GM18907 (cell line): ENCODE measurements around the gene FAM167B.

Experiments used
- ATAC-seq: cut with Tn5 transposase; IDR thresholded peaks from one replicate; pipeline ENCODE4 v1.9.1; 2021; ENCODE audit warnings: mild to moderate bottlenecking, moderate library complexity; ENCODE audit not compliant: unreplicated experiment

The FAM167B gene

DNA sequence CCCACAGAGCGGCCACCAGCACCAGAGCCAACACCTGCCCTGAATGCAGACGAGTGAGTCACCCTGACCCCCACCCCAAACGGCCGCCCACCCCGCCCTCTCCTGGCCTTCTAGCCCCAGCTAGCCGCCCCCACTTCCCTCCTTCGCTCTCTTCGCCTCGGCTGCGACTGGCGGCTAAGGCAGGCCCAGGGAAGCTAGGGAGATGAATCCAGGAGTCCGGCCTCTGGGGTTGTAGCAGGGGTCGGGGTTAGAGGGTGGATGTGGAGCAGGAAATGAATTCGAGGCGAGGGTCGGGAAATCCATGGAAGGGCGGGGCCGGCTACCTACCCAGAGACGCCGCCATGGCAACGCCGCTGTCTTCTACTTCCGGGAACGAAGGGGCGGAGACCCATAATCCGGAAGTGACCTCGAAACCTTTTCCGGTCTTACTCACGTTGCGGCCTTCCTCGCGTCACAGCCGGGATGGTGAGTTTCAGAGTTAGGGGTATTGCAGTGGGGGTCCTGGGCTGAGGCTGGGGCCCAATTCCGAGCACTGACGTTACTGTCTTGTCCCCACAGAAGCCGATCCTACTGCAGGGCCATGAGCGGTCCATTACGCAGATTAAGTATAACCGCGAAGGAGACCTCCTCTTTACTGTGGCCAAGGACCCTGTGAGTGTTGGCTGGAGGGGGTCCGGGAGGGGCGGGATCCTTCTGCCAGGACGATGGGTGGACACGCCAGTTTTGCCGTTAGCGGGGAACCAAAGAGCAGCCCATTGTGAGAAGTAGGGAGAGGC, 24.9 kb upstream of the FAM167B start, which contains the start of the genes EIF3I and TMEM234:
EIF3I (plus strand) TSS at position 428 of the 776 bp plus-strand sequence; CDS start at position 463, 35 bp downstream.
TMEM234 (minus strand) TSS at position 374 of the 776 bp plus-strand sequence; CDS start at position 343, 31 bp downstream.
- peak; percentile 90 for ATAC-seq

GRCh38 chr1:32223683-32224082, 23.3 kb upstream of the FAM167B start:
- no peak for ATAC-seq

DNA sequence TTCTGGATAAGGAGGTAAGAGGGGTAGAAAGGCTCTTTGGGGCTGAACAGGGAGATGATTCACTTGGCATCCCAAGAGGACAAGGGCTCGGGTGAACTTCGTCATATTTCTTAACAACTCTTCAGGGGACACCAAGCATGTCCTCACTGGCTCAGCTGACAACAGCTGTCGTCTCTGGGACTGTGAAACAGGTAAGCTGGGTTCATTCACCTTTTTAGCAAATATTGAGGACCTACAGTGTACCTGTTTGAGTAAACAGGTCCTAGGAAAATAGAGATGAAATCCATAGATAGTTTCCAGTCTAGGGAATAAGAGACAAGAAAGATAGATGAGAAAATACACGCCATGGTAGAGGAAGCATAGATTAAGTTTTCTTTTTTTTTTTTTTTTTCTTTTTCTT, 22.7 kb upstream of the FAM167B start:
- ATAC-seq = no peak

DNA sequence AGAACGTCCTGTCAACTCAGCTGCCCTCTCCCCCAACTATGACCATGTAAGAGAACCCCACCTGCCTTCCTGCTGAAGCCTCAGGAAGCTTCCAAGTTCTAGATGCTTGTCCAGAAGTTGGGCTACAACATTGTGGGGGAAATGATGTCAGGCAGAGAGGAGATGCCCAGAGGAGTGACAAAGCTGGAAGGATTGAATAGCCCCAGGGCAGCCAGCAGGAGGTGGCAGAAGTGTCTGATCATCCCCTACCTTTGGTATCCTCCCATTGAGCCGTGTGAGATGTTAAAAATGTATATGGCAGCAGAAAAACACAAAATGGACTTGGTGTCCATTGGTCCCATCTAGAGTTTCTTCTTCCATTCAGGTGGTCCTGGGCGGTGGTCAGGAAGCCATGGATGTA, 18.3 kb upstream of the FAM167B start:
- no peak for ATAC-seq

- no peak for ATAC-seq
Observed at GRCh38 chr1:32231843-32232432, 15.1 kb upstream of the FAM167B start.

DNA sequence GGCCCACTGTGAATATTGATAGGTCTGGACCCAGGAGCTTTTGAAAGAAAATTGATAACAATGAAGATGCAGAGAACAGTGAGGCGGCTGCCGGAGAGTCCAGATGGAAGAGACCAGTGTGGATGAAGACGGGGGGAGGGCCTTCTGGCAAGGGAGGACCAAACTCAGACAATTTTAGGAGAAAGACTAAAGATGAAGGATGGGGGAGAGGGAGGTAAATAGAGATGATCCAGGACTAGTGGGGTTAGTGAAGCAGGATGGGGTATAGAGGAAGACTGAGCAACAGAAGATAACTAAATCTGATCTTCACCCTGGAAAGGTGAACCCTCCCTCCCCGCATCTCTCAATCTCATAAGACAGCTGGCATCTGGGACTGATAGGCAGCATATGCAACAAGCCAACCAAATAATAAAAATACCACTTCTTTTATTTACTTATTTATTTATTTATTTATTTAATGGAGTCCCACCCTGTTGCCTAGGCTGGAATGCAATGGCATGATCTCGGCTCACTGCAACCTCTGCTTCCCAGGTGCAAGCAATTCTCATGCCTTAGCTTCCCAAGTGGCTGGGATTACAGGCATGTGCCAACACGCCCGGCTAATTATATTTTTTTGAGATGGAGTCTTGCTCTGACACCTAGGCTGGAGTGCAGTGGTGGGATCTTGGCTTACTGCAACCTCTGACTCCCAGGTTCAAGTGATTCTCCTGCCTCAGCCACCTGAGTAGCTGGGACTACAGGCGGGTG, 14.3 kb upstream of the FAM167B start:
- ATAC-seq = no peak

- no peak for ATAC-seq
Observed at GRCh38 chr1:32234792-32235191, 12.2 kb upstream of the FAM167B start.

DNA sequence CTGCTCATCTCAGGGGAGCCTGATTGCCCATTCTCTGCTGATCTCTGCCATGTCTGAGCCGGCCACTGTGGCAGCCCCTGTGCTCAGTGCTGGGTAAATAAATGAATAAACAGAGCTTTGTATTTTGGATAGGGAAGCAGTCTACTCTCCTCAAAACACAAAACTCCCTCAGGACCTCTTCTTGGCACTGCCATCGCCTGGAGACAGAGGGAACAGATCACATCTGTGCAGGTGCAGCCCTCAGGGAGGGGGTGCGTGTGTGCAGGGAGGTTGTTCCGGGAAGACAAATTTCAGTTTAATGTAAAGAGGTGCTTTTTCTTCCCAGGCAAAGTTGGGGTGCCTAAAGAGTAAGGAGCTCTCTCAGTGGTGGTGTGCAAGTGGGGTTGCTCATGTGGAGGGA, 7.7 kb upstream of the FAM167B start:
- ATAC-seq = no peak

- ATAC-seq = no peak
Observed at GRCh38 chr1:32239790-32240139, 7.3 kb upstream of the FAM167B start.

GRCh38 chr1:32240140-32240951, 6.7 kb upstream of the FAM167B start:
- no peak for ATAC-seq

- no peak for ATAC-seq
Observed at GRCh38 chr1:32241001-32241763, 5.8 kb upstream of the FAM167B start.

DNA sequence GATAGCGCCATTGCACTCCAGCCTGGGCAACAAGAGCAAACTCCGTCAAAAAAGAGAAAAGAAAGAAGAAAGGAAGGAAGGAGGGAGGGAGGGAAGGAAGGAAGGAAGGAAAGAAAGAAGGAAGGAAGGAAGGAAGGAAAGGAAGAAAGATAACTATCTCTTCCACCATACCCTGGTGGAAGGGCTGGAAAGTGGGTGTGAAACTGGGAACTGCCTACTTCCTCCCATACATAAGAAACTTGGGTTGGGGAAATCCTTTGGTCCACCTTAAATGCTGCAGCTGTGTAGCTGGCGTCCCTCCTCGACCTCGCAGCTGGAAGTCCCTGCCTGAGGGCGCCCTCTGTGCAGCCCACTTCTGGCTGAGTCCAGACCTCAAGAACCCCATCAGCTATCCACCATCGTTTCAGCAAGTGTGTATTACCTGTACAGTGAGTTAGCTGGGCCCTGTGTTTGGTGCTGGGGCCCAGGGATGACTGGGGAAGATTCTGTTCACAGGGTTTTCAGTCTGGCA, 4.6 kb upstream of the FAM167B start:
- no peak for ATAC-seq

DNA sequence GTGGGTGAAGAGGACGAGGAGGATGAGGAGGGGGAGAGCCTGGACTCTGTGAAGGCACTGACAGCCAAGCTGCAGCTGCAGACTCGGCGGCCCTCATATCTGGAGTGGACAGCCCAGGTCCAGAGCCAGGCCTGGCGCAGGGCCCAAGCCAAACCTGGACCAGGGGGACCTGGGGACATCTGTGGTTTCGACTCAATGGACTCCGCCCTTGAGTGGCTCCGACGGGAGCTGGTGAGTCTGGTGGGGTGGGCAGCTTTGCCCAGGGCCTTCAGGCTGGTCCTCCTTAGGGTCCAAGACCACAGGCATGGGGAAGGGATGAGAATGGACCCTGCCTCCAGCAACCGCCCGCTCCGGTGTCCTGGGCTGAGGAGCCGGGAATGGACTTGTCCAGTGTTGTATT, 430 bp downstream of the FAM167B start:
- ATAC-seq = no peak

GRCh38 chr1:32247983-32248889, 1.2 kb downstream of the FAM167B start:
- no peak for ATAC-seq

GRCh38 chr1:32249831-32250525, 3.0 kb downstream of the FAM167B start:
- peak; percentile 52 for ATAC-seq

DNA sequence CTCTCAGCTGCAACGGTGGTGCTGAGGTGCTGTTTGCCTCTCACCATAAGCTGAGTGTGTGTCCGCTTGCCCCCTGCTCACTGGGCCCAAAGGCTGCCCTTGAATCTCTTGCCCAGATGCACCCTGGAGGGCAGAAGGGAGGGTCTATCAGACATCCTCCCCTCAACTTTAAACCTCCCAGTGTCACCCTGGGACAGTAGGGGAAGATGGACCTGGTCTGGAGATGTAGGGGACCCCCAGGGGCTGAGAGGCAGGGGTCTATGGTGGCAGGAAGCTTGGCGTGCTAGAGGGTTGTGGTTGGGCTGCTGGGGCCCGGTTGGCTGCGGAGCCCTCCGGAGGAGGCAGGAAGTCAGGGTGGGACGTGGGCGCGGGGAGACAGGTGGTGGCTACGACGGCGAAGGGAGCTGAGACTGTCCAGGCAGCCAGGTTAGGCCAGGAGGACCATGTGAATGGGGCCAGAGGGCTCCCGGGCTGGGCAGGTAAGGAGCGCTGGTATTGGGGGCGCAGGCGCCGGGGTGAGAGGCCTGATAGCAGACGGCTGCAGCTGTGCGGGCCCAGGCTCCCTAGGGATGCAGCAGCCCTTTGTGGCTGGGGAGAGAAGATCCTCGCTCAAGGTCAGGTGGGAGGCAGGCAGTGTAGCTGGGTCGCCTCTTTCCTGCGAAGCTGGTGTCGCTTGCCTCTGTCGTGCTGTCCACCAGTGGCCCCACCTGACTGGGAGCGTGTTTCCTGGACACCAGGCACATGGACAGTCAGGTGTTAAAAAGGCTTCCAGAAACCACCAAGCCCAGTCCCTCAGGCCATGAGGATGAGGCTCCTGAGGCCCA, 4.1 kb downstream of the FAM167B start, which contains the start of gene LCK:
LCK (plus strand) TSS at position 373 of the 824 bp plus-strand sequence. CDS start 23,065 bp downstream, outside the sequence.
- peak; percentile 26 for ATAC-seq
